Hepatocyte (in vitro differentiated cells): ENCODE data around the gene NKAIN1. TPM values are rescaled to one million over a fixed set of nuclear protein-coding genes. Genes with fewer than 3 reads are reported as not detected.

ENCODE experiments used
- DNase-seq: peaks from one replicate; pipeline ENCODE4 v3.0.0-alpha.2; 2016; ENCODE audit warnings: low spot score
- H2AFZ ChIP-seq: fragments of 200-600 bp; sonication (generic); 2 replicates; pipeline ENCODE4 v1.6.0; 2016; ENCODE audit warnings: antibody characterized with exemption, mild to moderate bottlenecking
- H3K27ac ChIP-seq: fragments of 200-600 bp; sonication (generic); 2 replicates; pipeline ENCODE4 v1.5.1; 2016; ENCODE audit warnings: mild to moderate bottlenecking
- H3K27me3 ChIP-seq: fragments of 200-600 bp; sonication (generic); 2 replicates; pipeline ENCODE4 v1.6.1; 2016
- H3K36me3 ChIP-seq: fragments of 200-600 bp; sonication (generic); replicated peaks from 2 replicates; pipeline ENCODE4 v1.5.1; 2016; ENCODE audit warnings: low read depth; ENCODE audit not compliant: insufficient read depth
- H3K4me1 ChIP-seq: fragments of 200-600 bp; sonication (generic); 2 replicates; pipeline ENCODE4 v1.5.1; 2016; ENCODE audit warnings: mild to moderate bottlenecking, moderate library complexity; ENCODE audit not compliant: insufficient read depth
- H3K4me2 ChIP-seq: fragments of 200-600 bp; sonication (generic); 2 replicates; pipeline ENCODE4 v1.6.0; 2016
- H3K4me3 ChIP-seq: fragments of 200-600 bp; sonication (generic); 2 replicates; pipeline ENCODE4 v1.5.1; 2016; ENCODE audit warnings: mild to moderate bottlenecking
- H3K79me2 ChIP-seq: fragments of 200-600 bp; sonication (generic); 2 replicates; pipeline ENCODE4 v1.6.0; 2017; ENCODE audit warnings: mild to moderate bottlenecking
- H3K9me2 ChIP-seq: fragments of 200-600 bp; sonication (generic); replicated peaks from 2 replicates; pipeline ENCODE4 v1.6.0; 2017; ENCODE audit warnings: mild to moderate bottlenecking; ENCODE audit not compliant: insufficient read depth
- H3K9me3 ChIP-seq: fragments of 200-600 bp; sonication (generic); 2 replicates; pipeline ENCODE4 v1.5.1; 2016; ENCODE audit warnings: low read depth, mild to moderate bottlenecking
- H4K20me1 ChIP-seq: fragments of 200-600 bp; sonication (generic); 2 replicates; pipeline ENCODE4 v1.6.0; 2016; ENCODE audit warnings: mild to moderate bottlenecking; ENCODE audit not compliant: insufficient read depth, poor library complexity, severe bottlenecking
- EZH2 ChIP-seq: fragments of 200-600 bp; sonication (generic); IDR thresholded peaks from 2 replicates; pipeline ENCODE4 v1.6.1; 2016; ENCODE audit warnings: antibody characterized with exemption, mild to moderate bottlenecking, borderline replicate concordance
- EZH2phosphoT487 ChIP-seq: fragments of 200-600 bp; sonication (generic); IDR thresholded peaks from one replicate; pipeline ENCODE4 v1.6.1; 2018; ENCODE audit warnings: antibody characterized with exemption, mild to moderate bottlenecking, low read depth, moderate library complexity; ENCODE audit not compliant: unreplicated experiment, severe bottlenecking
- WGBS: methylation state at CpG from one replicate; pipeline ENCODE4 v1.1.6; 2016; ENCODE audit warnings: low lambda C conversion rate; ENCODE audit errors: missing lambda C conversion rate; 5-methylcytosine and 5-hydroxymethylcytosine counted together
- polyA plus RNA-seq: library from polyadenylated mRNA; unstranded; fragments of >200 nt; fragmentation: Nextera tagmentation; extraction: Ambion mirVana; gene quantifications from 2 replicates; pipeline ENCODE4 v1.2.1, GENCODE V29; 2016
- total RNA-seq: library from RNA; depleted of rRNA; stranded (reverse); fragments of >200 nt; gene quantifications from 2 replicates; pipeline ENCODE4 v1.2.3, GENCODE V29; 2014
- TF ChIP-seq, protein P1 (sequence below): fragments of 200-600 bp; sonication (generic); IDR thresholded peaks from 2 replicates; pipeline ENCODE4 v1.5.1; 2016; ENCODE audit warnings: antibody characterized with exemption, mild to moderate bottlenecking; ENCODE audit not compliant: poor library complexity

Gene NKAIN1
- total and polyA plus RNA-seq, 2 experiments from 2014 or later = 1.8 to 2.2 TPM

DNA sequence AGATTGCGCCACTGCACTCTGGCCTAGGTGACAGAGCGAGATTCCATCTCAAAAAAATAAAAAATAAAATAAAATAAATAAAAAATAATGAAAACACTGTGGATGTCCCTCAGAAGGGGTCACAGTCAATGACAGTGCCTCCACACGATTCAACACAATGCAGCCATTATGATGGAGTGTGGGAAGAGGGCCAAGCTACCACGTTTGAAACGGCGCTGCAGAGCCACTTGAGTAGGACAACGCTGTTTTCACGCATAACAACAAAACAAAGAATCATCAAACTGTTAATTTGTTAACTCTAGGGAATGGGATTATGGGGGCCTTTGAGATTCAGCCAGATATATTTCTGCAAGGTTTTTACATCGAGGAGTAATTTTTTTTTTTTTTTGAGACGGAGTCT lies 36.5 kb downstream of the NKAIN1 start:
- Histone ChIP-seq H3K36me3 (no peaks in the 10 kb centered on the region), H3K4me2 (no peak overlapping the region), H3K4me3 (no peak overlapping the region), H3K9me3 (no peaks in the 10 kb centered on the region), H3K27me3 (no peaks in the 10 kb centered on the region), H4K20me1 (no peaks in the 10 kb centered on the region), H2AFZ (no peak overlapping the region), H3K79me2 (no peaks in the 10 kb centered on the region), H3K9me2 (no peaks in the 10 kb centered on the region), H3K4me1 (no peaks in the 10 kb centered on the region), H3K27ac (no peak overlapping the region)
- WGBS = 81% methylated on average over 10 of the region's 10 CpGs
- TF ChIP-seq EZH2 (no peak), EZH2phosphoT487 (no peak)
- TF ChIP-seq, protein P1, sequence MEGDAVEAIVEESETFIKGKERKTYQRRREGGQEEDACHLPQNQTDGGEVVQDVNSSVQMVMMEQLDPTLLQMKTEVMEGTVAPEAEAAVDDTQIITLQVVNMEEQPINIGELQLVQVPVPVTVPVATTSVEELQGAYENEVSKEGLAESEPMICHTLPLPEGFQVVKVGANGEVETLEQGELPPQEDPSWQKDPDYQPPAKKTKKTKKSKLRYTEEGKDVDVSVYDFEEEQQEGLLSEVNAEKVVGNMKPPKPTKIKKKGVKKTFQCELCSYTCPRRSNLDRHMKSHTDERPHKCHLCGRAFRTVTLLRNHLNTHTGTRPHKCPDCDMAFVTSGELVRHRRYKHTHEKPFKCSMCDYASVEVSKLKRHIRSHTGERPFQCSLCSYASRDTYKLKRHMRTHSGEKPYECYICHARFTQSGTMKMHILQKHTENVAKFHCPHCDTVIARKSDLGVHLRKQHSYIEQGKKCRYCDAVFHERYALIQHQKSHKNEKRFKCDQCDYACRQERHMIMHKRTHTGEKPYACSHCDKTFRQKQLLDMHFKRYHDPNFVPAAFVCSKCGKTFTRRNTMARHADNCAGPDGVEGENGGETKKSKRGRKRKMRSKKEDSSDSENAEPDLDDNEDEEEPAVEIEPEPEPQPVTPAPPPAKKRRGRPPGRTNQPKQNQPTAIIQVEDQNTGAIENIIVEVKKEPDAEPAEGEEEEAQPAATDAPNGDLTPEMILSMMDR = no peak
- DNase-seq = no peak

GRCh38 chr1:31201931-31202360 lies 37.7 kb downstream of the NKAIN1 start:
- Histone ChIP-seq H3K4me3 (no peak overlapping the region), H3K4me2 (no peak overlapping the region), H3K9me3 (no peaks in the 10 kb centered on the region), H4K20me1 (no peaks in the 10 kb centered on the region), H2AFZ (no peak overlapping the region), H3K27me3 (no peaks in the 10 kb centered on the region), H3K27ac (no peak overlapping the region), H3K4me1 (no peaks in the 10 kb centered on the region), H3K36me3 (no peaks in the 10 kb centered on the region), H3K9me2 (no peaks in the 10 kb centered on the region), H3K79me2 (no peaks in the 10 kb centered on the region)
- TF ChIP-seq EZH2phosphoT487 (no peak), EZH2 (no peak)
- TF ChIP-seq, protein P1 = no peak
- DNase-seq = no peak
- 84% methylated on average over 5 of the region's 5 CpGs for WGBS

DNA sequence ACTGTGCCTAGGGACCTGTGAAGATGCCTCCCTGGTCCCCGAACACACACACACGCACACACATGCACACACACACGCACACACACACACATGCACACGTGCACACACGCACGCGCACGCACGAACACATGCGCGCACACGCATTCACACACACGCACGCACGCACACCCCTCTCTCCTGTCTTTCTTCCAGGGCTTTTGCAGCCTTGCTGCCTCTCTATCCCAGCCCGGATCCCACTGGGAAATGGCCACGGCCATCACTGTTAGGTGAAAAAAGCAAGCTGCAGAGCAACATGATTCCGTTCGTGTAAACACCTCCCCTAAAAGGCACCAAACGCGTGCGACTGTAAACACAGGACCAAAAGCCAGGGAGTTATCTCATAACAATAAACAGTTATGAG lies 39.7 kb downstream of the NKAIN1 start:
- Histone ChIP-seq H2AFZ (no peak overlapping the region), H4K20me1 (no peaks in the 10 kb centered on the region), H3K9me2 (no peaks in the 10 kb centered on the region), H3K4me3 (no peak overlapping the region), H3K4me2 (no peak overlapping the region), H3K4me1 (no peaks in the 10 kb centered on the region), H3K9me3 (no peaks in the 10 kb centered on the region), H3K27me3 (no peaks in the 10 kb centered on the region), H3K27ac (no peak overlapping the region), H3K36me3 (no peaks in the 10 kb centered on the region), H3K79me2 (no peaks in the 10 kb centered on the region)
- TF ChIP-seq EZH2 = no peak
- TF ChIP-seq, protein P1 = no peak
- TF ChIP-seq EZH2phosphoT487 = no peak
- DNase-seq = peak; percentile 17
- 65% methylated on average over 22 of the region's 22 CpGs for WGBS

GRCh38 chr1:31199236-31199790 lies 40.4 kb downstream of the NKAIN1 start:
- TF ChIP-seq EZH2phosphoT487 (no peak), EZH2 (no peak)
- TF ChIP-seq, protein P1 = no peak
- no peaks in the 10 kb centered on the region for H3K36me3 ChIP-seq

More at GRCh38 chr1:31199236-31199790, 40.4 kb downstream of the NKAIN1 start:
- 92% methylated on average over 8 of the region's 8 CpGs for WGBS
- no peak overlapping the region for H2AFZ ChIP-seq
- no peaks in the 10 kb centered on the region for H4K20me1 ChIP-seq
- no peaks in the 10 kb centered on the region for H3K4me1 ChIP-seq
- no peak overlapping the region for H3K27ac ChIP-seq
- no peak for DNase-seq
- H3K27me3 ChIP-seq = no peaks in the 10 kb centered on the region
- H3K79me2 ChIP-seq = no peaks in the 10 kb centered on the region
- no peak overlapping the region for H3K4me3 ChIP-seq
- H3K9me2 ChIP-seq = no peaks in the 10 kb centered on the region
- H3K9me3 ChIP-seq = no peaks in the 10 kb centered on the region
- H3K4me2 ChIP-seq = no peak overlapping the region
